ENCODE measurements around the gene GNG5.

GRCh38 chr1:84502927-84503326 lies 3.5 kb downstream of the GNG5 start:
- TF ChIP-seq POLR2AphosphoS5 (IDR thresholded peaks at IDR 0.05; ENCODE audit: low read depth) = no peak
- TF ChIP-seq CTCF (IDR thresholded peaks at IDR 0.05; ENCODE audit: insufficient read depth, low read length) = no peak

All from HL-60 (cell line).